GM19455 (cell line): ENCODE results near the gene ZNF580.

Source experiments
- ATAC-seq: cut with Tn5 transposase; IDR thresholded peaks from one replicate; pipeline ENCODE4 v1.9.1; 2021; ENCODE audit not compliant: unreplicated experiment

ZNF580 gene

DNA sequence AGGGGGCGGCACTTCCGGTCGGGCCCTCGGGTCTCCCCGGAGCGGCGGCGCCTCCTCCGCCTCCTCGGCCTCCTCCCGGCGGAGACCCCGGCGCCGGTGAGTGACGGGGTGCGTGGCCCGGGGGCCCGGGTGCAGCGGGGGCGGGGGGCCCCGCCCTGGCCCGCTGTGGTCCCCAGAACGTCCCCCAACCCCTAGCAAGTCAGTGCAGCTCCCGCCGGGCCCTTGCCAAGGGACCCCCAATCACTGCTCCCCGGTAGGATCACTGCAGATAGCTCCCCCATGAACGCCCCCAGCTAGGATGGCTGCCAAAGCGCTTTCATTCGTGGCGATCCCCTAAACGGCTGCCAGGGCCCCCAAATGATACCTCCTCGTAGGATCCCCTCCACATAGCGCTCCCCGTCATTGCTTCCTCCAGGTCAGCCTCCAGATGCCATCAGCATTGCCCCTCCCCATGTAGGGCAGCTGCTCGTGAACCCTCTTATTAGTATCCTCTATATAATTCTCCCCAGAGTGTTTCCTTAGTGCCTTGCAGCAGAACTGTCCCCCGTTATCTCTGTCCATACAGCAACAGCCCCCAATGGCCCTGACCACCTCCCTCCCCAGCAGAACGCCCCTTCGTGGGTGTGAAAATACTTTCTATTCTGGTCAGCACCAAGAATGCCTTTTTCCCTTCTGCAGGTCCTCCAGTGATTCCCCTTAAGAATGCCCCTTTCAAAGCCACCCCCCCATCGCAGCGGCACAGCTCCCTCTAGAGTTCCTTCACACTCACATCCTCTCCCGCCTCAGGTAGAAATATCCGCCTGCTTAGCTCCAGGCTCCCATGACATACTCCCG lies 34.9 kb upstream of the ZNF580 start, which contains the start of gene ZNF865:
ZNF865 (plus strand) TSS at position 11 of the 834 bp plus-strand sequence. CDS start 7,972 bp downstream, outside the sequence.
- ATAC-seq, result peak; percentile 25

DNA sequence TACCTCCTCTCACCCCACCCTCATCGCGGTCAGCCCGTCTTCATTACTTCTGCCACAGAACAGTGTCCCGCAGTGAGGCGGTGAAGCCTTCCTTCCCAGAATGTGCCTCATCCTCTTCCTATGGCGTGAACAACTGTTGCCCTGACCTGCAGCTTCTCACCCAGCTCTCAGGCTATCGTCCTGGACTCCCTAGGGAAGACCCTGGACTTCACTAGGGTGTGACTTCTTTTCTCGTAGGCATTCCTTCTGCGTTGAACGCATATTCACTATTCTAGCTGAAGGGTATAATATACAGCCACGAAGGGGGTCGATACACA lies 34.4 kb upstream of the ZNF580 start:
- no peak for ATAC-seq

DNA sequence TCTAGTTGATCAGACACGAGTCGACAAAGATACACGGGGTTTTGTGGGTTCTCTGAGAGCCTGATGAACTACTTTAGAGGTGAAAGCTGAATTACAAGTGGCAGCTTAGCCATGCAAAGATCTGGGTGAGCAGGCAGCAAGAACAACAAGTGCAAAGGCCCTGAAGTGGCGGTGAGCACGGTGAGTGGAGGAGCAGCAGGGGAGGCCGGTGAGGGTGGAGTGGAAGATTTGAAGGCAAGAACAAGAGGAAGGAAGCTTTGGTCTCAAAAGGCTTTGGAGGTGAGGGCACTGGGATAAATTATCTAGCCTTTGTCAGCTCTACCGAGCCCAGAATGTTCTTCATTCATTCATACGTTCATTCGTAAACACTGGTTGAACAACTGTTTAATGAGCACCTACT lies 34.0 kb upstream of the ZNF580 start:
- ATAC-seq, result no peak

GRCh38 chr19:55609326-55609725 lies 31.5 kb upstream of the ZNF580 start:
- ATAC-seq, result no peak

- no peak for ATAC-seq
Observed at GRCh38 chr19:55611300-55611982, 29.4 kb upstream of the ZNF580 start.

- no peak for ATAC-seq
Observed at GRCh38 chr19:55611983-55612645, 28.7 kb upstream of the ZNF580 start.

GRCh38 chr19:55613396-55613795 lies 27.4 kb upstream of the ZNF580 start:
- ATAC-seq, result no peak

DNA sequence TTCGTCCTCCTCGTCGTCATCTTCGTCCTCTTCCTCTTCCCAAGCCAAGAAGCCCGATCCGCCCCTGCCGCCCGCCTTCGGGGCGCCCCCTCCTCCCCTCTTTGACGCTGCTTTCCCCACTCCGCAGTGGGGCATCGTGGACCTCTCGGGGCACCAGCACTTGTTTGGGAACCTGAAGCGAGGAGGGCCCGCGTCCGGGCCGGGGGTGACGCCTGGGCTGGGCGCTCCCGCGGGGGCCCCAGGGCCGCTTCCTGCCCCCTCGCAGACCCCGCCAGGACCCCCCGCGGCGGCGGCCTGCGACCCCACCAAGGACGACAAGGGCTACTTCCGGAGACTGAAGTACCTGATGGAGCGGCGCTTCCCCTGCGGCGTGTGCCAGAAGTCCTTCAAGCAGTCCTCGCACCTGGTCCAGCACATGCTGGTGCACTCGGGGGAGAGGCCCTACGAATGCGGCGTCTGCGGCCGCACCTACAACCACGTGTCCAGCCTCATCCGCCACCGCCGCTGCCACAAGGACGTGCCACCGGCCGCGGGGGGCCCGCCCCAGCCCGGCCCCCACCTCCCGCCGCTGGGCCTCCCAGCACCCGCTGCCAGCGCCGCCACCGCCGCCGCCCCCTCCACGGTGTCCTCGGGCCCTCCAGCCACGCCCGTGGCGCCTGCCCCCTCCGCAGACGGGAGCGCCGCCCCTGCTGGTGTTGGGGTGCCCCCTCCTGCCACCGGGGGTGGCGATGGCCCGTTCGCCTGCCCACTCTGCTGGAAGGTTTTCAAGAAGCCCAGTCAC lies 26.7 kb upstream of the ZNF580 start:
- no peak for ATAC-seq

DNA sequence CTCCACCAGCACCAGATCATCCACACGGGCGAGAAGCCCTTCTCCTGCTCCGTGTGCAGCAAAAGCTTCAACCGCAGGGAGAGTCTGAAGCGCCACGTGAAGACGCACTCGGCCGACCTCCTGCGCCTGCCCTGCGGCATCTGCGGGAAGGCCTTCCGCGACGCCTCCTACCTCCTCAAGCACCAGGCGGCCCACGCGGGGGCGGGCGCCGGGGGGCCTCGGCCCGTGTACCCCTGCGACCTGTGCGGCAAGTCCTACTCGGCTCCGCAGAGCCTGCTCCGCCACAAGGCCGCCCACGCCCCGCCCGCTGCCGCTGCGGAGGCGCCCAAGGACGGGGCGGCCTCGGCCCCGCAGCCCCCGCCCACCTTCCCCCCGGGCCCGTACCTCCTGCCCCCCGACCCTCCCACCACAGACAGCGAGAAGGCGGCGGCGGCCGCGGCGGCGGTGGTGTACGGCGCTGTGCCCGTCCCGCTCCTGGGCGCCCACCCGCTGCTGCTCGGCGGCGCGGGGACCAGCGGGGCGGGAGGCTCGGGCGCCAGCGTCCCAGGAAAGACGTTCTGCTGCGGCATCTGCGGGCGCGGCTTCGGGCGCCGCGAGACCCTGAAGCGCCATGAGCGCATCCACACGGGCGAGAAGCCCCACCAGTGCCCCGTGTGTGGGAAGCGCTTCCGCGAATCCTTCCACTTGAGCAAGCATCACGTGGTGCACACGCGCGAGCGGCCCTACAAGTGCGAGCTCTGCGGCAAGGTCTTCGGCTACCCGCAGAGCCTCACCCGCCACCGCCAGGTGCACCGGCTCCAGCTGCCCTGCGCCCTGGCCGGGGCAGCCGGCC lies 25.9 kb upstream of the ZNF580 start:
- ATAC-seq, result no peak

GRCh38 chr19:55615543-55616394 lies 25.0 kb upstream of the ZNF580 start:
- no peak for ATAC-seq

- no peak for ATAC-seq
Observed at GRCh38 chr19:55616395-55616875, 24.4 kb upstream of the ZNF580 start.

GRCh38 chr19:55617426-55617825 lies 23.4 kb upstream of the ZNF580 start:
- no peak for ATAC-seq

GRCh38 chr19:55618426-55618825 lies 22.4 kb upstream of the ZNF580 start:
- ATAC-seq, result no peak

GRCh38 chr19:55619286-55619685 lies 21.5 kb upstream of the ZNF580 start:
- no peak for ATAC-seq

DNA sequence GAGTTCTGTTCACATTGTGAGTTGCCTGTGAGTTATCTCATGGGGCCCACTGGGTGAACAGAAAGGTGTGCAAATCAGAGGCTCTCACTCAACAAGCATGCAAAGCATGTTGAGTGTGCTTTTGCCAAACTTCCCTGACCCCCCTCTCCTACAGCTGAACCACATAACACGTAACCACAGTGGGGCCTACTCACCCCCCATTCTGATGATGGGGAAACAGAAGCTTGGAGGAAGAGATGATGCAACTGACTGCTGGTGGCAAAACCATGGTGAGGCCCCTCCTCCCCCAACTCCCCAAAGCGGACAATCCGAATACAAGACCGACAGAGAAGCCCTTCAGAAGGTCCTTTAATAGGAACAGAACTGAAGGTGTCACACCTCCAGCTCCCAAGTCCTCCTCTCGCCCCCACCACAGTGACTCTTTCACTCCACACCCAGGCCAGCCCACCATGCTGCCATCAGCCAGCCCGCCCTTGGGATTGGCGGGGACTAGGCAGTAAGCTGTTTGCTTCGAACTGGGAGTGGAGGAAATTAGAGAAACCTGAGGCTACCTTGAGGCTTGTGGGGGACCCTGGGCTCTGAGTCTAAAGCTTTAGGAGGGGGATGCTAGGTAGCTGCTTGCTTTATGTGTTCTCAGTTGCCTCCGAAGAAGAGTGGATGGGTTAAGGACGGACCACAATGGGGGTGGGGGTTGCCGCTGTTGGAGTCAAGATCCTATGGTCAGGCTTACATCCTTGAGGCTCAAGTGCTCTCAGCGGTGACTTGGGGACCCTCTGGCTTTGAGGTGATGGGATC lies 20.2 kb upstream of the ZNF580 start:
- no peak for ATAC-seq

GRCh38 chr19:55621205-55621672 lies 19.6 kb upstream of the ZNF580 start:
- ATAC-seq, result no peak

GRCh38 chr19:55621673-55622231 lies 19.1 kb upstream of the ZNF580 start:
- no peak for ATAC-seq
